SK-N-SH treated with all-trans-retinoic acid at 6 μM for 48 hours (cell line): ENCODE results near the gene CPLX4.

ENCODE experiments used
- ATAC-seq: fragments of 200-7000 bp; cut with Tn5 transposase; 3 replicates; pipeline ENCODE4 v1.9.1; 2020; ENCODE audit warnings: mild to moderate bottlenecking, moderate library complexity
- ARNTL ChIP-seq: fragments of 450-650 bp; formaldehyde crosslinking; IDR thresholded peaks from 2 replicates; pipeline ENCODE4 v1.5.0; 2020; ENCODE audit warnings: low read depth, mild to moderate bottlenecking, moderate library complexity, borderline replicate concordance
- BACH2 ChIP-seq: fragments of 250-450 bp; sonication (Bioruptor Pico); IDR thresholded peaks from 2 replicates; pipeline ENCODE4 v1.9.0; 2021; ENCODE audit warnings: mild to moderate bottlenecking, borderline replicate concordance
- CSDC2 ChIP-seq: fragments of 250-450 bp; sonication (Bioruptor Pico); IDR thresholded peaks from 2 replicates; pipeline ENCODE4 v1.5.0; 2020; ENCODE audit warnings: mild to moderate bottlenecking, moderate library complexity
- ESRRG ChIP-seq: fragments of 250-450 bp; sonication (Bioruptor Pico); IDR thresholded peaks from 2 replicates; pipeline ENCODE4 v1.6.1; 2021; ENCODE audit warnings: mild to moderate bottlenecking
- ISL1 ChIP-seq: fragments of 250-450 bp; sonication (Bioruptor Pico); IDR thresholded peaks from 2 replicates; pipeline ENCODE4 v2.1.2; 2022; ENCODE audit warnings: mild to moderate bottlenecking, moderate library complexity
- OSR1 ChIP-seq: fragments of 250-450 bp; sonication (Bioruptor Pico); IDR thresholded peaks from 2 replicates; pipeline ENCODE4 v1.8.0; 2022; ENCODE audit warnings: moderate library complexity, mild to moderate bottlenecking, inconsistent platforms
- POU6F1 ChIP-seq: fragments of 250-450 bp; sonication (Bioruptor Pico); IDR thresholded peaks from 2 replicates; pipeline ENCODE4 v1.8.0; 2021; ENCODE audit warnings: low read depth, mild to moderate bottlenecking, moderate library complexity, borderline replicate concordance
- PPARA ChIP-seq: fragments of 250-450 bp; sonication (Bioruptor Pico); IDR thresholded peaks from 2 replicates; pipeline ENCODE4 v1.5.0; 2020; ENCODE audit warnings: mild to moderate bottlenecking, borderline replicate concordance
- RARB ChIP-seq: fragments of 250-450 bp; sonication (Bioruptor Pico); IDR thresholded peaks from 2 replicates; pipeline ENCODE4 v1.8.0; 2021; ENCODE audit warnings: mild to moderate bottlenecking, moderate library complexity
- SNAI2 ChIP-seq: fragments of 250-450 bp; sonication (Bioruptor Pico); IDR thresholded peaks from 2 replicates; pipeline ENCODE4 v1.5.0; 2020; ENCODE audit warnings: mild to moderate bottlenecking, moderate library complexity
- TCF4 ChIP-seq: fragments of 250-450 bp; sonication (Bioruptor Pico); IDR thresholded peaks from 2 replicates; pipeline ENCODE4 v1.8.0; 2021; ENCODE audit warnings: mild to moderate bottlenecking, moderate library complexity, borderline replicate concordance
- TOX ChIP-seq: fragments of 250-450 bp; sonication (Bioruptor Pico); IDR thresholded peaks from 2 replicates; pipeline ENCODE4 v1.8.0; 2021; ENCODE audit warnings: mild to moderate bottlenecking, moderate library complexity, borderline replicate concordance
- TSHZ2 ChIP-seq: fragments of 250-450 bp; sonication (Bioruptor Pico); IDR thresholded peaks from 2 replicates; pipeline ENCODE4 v1.5.0; 2020; ENCODE audit warnings: mild to moderate bottlenecking, moderate library complexity
- ZC3H10 ChIP-seq: fragments of 250-450 bp; sonication (Bioruptor Pico); IDR thresholded peaks from 2 replicates; pipeline ENCODE4 v1.5.1; 2021; ENCODE audit warnings: mild to moderate bottlenecking, moderate library complexity
- ZFP3 ChIP-seq: fragments of 250-450 bp; sonication (Bioruptor Pico); IDR thresholded peaks from 2 replicates; pipeline ENCODE4 v1.5.0; 2020; ENCODE audit warnings: mild to moderate bottlenecking, moderate library complexity
- ZFP30 ChIP-seq: fragments of 450-650 bp; formaldehyde crosslinking; IDR thresholded peaks from 2 replicates; pipeline ENCODE4 v1.5.0; 2022; ENCODE audit warnings: mild to moderate bottlenecking, moderate library complexity
- ZNF565 ChIP-seq: fragments of 450-650 bp; formaldehyde crosslinking; conservative IDR thresholded peaks from 2 replicates; pipeline ENCODE4 v1.5.0; 2020; ENCODE audit warnings: low read depth, mild to moderate bottlenecking, moderate library complexity
- TF ChIP-seq, protein P1 (sequence below): fragments of 250-450 bp; sonication (Bioruptor Pico); IDR thresholded peaks from 2 replicates; pipeline ENCODE4 v1.5.1; 2021; ENCODE audit warnings: mild to moderate bottlenecking, moderate library complexity
- TF ChIP-seq, protein P2 (sequence below): fragments of 250-450 bp; sonication (Bioruptor Pico); IDR thresholded peaks from 2 replicates; pipeline ENCODE4 v1.8.0; 2020; ENCODE audit warnings: mild to moderate bottlenecking, moderate library complexity, borderline replicate concordance

The CPLX4 gene

GRCh38 chr18:59249199-59249774 is 69.2 kb downstream of the CPLX4 start (continued):
- no peak for TF ChIP-seq TSHZ2 (CRISPR knock-in tag)
- no peak for TF ChIP-seq SNAI2 (CRISPR knock-in tag)

GRCh38 chr18:59246796-59247195 is 71.7 kb downstream of the CPLX4 start:
- no peak for ATAC-seq
- TF ChIP-seq RARB (CRISPR knock-in tag) (no peak), OSR1 (CRISPR knock-in tag) (no peak), ZFP3 (no peak), ARNTL (no peak), CSDC2 (CRISPR knock-in tag) (no peak), ZFP30 (CRISPR knock-in tag) (no peak), SNAI2 (CRISPR knock-in tag) (no peak), ZNF565 (CRISPR knock-in tag) (no peak), ISL1 (CRISPR knock-in tag) (no peak), TOX (CRISPR knock-in tag) (no peak), ESRRG (CRISPR knock-in tag) (no peak), TCF4 (CRISPR knock-in tag) (no peak), BACH2 (CRISPR knock-in tag) (no peak), ZC3H10 (CRISPR knock-in tag) (no peak), PPARA (CRISPR knock-in tag) (no peak), POU6F1 (CRISPR knock-in tag) (no peak)
- TF ChIP-seq, protein P1, sequence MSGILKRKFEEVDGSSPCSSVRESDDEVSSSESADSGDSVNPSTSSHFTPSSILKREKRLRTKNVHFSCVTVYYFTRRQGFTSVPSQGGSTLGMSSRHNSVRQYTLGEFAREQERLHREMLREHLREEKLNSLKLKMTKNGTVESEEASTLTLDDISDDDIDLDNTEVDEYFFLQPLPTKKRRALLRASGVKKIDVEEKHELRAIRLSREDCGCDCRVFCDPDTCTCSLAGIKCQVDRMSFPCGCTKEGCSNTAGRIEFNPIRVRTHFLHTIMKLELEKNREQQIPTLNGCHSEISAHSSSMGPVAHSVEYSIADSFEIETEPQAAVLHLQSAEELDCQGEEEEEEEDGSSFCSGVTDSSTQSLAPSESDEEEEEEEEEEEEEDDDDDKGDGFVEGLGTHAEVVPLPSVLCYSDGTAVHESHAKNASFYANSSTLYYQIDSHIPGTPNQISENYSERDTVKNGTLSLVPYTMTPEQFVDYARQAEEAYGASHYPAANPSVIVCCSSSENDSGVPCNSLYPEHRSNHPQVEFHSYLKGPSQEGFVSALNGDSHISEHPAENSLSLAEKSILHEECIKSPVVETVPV (CRISPR knock-in tag), result no peak
- TF ChIP-seq, protein P2, sequence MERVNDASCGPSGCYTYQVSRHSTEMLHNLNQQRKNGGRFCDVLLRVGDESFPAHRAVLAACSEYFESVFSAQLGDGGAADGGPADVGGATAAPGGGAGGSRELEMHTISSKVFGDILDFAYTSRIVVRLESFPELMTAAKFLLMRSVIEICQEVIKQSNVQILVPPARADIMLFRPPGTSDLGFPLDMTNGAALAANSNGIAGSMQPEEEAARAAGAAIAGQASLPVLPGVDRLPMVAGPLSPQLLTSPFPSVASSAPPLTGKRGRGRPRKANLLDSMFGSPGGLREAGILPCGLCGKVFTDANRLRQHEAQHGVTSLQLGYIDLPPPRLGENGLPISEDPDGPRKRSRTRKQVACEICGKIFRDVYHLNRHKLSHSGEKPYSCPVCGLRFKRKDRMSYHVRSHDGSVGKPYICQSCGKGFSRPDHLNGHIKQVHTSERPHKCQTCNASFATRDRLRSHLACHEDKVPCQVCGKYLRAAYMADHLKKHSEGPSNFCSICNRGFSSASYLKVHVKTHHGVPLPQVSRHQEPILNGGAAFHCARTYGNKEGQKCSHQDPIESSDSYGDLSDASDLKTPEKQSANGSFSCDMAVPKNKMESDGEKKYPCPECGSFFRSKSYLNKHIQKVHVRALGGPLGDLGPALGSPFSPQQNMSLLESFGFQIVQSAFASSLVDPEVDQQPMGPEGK (CRISPR knock-in tag), result no peak
